GM21723 (cell line): ENCODE results near the gene USP4.
"Not testable (repeated sequence)": the region's sequence is repeated elsewhere in the genome, so short reads cannot be mapped to it uniquely, and the experiment has no call there.

Experiments
- ATAC-seq: cut with Tn5 transposase; IDR thresholded peaks from one replicate; pipeline ENCODE4 v1.9.1; 2021; ENCODE audit warnings: mild to moderate bottlenecking, moderate library complexity; ENCODE audit not compliant: unreplicated experiment

USP4 gene, protein sequence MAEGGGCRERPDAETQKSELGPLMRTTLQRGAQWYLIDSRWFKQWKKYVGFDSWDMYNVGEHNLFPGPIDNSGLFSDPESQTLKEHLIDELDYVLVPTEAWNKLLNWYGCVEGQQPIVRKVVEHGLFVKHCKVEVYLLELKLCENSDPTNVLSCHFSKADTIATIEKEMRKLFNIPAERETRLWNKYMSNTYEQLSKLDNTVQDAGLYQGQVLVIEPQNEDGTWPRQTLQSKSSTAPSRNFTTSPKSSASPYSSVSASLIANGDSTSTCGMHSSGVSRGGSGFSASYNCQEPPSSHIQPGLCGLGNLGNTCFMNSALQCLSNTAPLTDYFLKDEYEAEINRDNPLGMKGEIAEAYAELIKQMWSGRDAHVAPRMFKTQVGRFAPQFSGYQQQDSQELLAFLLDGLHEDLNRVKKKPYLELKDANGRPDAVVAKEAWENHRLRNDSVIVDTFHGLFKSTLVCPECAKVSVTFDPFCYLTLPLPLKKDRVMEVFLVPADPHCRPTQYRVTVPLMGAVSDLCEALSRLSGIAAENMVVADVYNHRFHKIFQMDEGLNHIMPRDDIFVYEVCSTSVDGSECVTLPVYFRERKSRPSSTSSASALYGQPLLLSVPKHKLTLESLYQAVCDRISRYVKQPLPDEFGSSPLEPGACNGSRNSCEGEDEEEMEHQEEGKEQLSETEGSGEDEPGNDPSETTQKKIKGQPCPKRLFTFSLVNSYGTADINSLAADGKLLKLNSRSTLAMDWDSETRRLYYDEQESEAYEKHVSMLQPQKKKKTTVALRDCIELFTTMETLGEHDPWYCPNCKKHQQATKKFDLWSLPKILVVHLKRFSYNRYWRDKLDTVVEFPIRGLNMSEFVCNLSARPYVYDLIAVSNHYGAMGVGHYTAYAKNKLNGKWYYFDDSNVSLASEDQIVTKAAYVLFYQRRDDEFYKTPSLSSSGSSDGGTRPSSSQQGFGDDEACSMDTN

GRCh38 chr3:49339941-49340800, at the start of gene USP4:
Gene USP4, minus strand, starts transcription at chr3:49340053. Its CDS starts 29 bp downstream, at chr3:49340024.
- peak; percentile 79 for ATAC-seq

DNA sequence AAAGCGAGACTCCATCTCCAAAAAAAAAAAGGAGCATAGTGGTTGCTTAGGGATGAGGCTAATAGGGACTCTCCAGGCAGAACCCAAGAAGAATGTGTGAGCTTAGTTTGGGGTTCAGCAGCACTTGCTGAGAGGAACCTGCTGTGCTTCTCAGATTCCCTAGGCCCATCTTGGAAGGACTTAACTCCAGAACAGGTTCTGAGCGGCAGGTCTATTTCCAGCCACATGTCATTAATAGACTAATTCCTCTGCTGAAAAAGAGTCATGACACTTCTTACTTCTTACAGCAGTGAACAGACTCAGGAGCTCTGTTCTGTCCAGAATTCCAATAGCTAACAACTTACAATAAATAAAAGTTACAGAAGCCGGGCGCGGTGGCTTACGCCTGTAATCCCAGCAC, 49.4 kb upstream of the USP4 start:
- no peak for ATAC-seq

DNA sequence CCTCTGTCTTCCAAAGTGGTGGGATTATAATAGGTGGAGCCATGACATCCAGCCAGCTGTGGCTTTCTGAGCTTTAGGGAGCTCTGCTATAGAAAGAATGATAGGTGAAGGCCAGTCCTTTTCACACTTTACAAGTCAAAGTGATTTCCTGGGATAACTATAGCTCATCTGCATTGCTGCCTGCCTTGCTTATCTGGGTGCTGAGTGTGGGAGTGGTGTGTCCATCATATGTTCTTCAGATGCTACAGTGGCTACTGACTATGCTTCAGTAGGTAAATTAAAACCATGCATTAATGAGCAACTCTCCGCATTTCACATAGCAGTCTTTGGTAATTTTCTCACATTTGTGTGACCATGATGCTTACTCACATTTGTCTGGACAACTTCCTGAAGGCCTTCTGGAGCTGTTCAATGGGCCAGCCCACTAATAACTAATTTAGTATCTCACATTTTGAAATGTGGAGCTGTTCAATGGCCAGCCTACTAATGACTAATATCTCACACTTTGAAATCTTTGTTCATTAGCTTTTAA, 48.5 kb upstream of the USP4 start:
- ATAC-seq = no peak

DNA sequence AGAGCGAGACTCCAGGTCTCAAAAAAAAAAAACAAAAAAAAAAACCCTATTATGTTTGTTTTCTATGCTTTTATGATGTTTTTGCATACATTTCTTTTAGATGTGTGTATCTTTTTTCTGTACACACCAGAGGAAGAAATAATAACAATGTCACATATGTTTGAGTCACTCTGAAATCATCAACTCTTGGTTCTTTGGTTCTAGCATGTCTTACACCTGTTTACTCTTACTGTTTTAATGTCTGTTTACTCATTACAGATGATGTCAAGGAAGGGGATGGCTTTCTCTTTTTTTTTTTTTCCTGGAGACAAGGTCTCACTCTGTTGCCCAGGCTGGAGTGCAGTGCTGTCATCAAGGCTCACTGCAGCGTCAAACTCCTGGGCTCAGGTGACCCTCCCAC, 47.9 kb upstream of the USP4 start:
- ATAC-seq = no peak

DNA sequence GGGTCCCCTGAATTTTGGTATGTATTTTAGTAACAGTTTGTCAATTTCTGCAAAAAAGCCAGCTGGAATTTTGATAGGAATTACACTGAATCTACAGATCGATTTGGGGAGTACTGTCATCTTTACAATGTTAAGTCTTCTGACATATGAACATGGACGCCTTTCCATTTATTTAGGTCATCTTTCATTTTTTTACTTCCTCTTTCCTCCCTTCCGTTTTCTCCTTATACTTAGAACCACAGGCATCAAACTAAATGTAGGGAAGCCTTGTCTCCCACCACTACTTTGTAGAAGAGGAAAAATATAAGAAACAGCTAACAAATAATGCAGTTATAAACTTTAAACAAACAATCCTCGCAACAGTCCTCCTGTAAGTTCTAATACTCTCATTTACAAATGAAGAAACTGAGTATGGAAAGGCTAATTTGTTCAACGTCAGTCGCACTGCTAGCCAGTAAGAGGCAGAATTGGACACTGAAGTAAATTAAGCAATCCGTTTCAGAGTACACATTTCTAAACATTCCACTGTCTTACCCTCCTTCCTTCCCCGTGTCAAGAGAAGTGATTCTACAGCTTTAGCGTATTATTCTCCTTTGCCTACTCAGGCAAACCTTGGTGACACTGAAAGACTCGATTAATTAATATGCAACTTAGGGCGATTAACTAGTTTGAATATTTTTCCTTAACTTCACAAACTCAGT, 46.4 kb upstream of the USP4 start:
- no peak for ATAC-seq

DNA sequence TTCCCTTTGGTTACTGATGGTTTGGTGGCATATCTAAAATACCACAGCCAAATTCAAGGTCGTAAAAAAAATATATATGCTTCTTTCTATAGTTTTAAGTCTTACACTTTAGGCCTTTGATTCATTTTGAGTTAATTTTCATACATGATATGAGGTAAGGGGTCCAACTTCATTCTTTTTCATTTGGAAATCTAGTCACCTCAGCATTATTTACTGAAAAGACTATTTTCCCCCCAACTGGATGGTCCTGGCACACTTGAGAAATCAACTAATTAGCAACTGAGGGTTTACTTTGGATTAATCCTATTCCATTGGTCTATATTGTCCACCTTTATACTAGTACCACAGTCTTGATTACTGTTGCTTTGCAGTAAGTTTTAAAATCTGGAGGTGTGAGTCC, 45.8 kb upstream of the USP4 start:
- no peak for ATAC-seq

GRCh38 chr3:49383387-49383786, 43.5 kb upstream of the USP4 start:
- no peak for ATAC-seq

DNA sequence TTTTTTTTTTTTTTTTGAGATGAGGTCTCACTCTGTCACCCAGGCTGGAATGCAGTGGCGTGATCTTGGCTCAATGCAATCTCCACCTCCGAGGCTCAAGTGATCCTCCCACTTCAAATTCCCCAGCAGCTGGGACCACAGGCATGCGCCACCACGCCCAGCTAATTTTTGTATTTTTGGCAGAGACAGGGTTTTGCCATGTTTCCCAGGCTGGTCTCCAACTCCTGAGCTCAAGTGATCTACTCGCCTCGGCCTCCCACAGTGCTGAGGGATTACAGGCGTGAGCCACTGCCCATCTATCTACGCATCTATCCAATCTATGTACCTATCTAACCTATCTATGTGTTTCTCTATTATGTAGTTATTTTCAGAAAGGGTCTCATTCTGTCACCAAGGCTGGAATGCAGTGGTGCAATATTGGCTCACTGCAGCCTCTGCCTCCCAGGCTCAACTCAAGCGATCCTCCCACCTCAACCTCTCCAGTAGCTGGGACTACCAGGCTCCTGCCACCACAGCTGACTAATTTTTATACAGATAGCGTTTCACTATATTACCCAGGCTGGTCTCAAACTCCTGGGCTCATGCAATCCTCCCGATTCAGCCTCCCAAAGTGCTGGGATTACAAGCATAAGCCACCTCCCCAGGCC, 38.5 kb upstream of the USP4 start:
- no peak for ATAC-seq

- ATAC-seq = peak; percentile 59
These were observed 37.6 kb upstream of the USP4 start for GRCh38 chr3:49377483-49377882.

DNA sequence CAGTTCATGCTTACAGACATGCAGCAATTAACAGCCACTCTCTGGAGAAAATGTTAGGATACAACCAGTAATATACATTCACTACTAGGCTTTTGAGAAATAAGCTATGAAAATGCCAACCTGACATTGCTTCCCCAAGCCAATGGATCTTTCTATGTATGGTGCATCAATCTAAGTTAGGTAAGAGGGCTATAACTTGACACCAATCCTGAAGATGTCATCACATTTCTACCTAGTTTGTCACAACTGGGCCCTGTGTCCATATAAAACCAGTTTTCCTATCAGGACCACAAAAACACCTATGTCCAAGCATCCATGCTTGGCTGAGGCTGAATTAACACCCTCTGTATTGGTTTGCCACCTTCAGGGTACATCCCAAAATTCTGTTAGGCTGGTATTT, 32.1 kb upstream of the USP4 start:
- no peak for ATAC-seq

- ATAC-seq = no peak
These were observed 30.9 kb upstream of the USP4 start for GRCh38 chr3:49370585-49371290.

DNA sequence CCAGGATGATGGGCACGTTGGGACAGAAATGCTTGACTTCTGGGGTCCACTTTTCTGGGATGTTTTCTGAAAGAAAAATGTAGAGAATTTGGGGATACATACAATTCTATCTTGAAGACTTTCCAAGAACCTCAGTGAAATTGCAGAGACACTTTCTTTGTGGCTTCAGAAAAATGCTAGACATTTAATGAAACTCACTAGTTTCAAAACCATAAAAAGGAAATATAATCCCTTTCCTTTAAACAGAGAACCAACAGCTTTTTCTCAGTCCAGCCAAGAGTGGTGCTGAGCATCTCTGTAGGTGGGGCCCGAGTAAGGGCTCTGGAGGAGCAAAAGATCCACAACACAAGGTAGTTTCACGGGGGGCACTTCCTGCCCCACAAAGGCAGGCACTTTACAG, 22.7 kb upstream of the USP4 start:
- no peak for ATAC-seq

DNA sequence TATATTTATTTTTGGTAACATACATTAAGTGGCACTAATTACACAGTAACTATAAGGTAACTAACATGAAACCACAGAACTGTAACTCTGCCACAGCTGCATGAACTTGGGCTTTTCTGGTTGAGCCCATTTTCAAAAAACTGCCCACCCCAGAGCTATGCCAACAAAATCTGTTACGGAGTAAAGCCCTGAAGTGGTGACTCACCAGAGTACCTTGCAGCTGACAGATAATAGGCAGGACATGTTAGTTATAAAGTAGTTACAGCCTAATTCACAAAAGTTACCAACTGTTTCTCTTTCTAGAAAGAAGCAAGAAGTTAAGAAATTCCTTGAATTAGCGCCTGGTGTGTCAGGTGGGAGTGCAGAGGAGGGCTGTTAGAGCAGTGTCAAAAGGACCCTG, 19.8 kb upstream of the USP4 start:
- no peak for ATAC-seq

DNA sequence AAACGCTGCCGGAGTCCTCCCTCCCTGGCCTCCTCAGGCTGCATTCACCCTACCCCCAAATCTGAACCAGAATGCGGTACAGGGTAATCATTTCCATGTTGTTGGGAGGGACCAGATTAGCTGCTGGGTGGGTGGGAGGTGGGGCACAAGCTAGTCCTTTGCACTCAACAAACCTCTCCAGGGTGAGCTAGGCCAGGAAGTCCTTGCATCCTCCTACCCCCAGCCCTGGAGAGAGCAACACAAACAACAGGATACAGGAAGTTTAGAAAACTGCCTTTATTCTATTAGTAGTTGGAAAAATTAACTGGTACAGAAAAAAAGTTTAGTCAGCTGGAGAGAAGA, 19.0 kb upstream of the USP4 start:
- ATAC-seq = no peak

DNA sequence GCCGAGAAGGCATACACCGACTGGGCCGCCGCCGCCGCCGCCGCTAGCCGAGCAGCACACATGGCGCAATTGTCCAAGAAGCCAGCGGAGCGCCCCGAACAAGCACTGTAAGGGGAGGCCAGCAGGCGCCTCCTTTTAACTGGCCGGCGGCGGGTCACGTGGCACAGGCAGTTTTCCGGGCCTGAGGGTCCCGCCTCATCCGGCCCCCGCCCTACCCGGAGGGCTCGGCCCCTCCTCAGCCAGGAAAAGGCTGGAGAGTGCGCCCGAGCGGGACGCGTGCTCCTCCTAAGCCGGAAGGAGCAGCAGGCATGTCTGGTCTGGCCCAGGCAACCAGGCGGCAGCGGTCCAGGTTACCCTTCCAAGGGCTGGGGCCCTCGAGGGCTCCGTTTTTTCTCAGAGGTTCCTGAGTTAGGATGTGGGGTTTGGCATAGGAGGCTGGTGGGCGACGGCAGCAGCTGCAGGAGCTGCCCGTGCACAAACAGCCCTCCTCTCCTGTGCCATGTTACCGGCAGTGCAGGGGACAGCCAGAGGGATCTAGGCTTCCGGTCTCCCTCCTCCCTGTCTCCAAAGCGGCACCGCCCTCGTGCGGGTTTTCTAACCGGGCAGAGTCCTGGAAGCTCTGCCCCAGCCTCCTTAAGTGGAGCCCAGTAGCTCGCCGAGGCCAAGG, 18.5 kb upstream of the USP4 start, which contains the start of gene GPX1:
Gene GPX1 (minus strand): TSS at position 137 of the 667 bp plus-strand sequence. CDS start 75 bp downstream, at position 62.
- peak; percentile 91 for ATAC-seq

- peak; percentile 22 for ATAC-seq
These were observed 17.8 kb upstream of the USP4 start for GRCh38 chr3:49357443-49358216.

DNA sequence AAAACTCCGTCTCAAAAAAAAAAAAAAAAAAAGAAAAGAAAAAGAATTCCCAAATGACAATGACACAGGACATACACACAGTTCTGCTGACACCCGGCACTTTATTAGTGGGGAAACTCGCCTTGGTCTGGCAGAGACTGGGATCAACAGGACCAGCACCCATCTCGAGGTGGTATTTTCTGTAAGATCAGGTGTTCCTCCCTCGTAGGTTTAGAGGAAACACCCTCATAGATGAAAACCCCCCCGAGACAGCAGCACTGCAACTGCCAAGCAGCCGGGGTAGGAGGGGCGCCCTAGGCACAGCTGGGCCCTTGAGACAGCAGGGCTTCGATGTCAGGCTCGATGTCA, 17.2 kb upstream of the USP4 start:
- ATAC-seq = not testable (repeated sequence)
